Measurements from ENCODE around the gene LYST. TPM values are rescaled to one million over a fixed set of nuclear protein-coding genes. Genes with fewer than 3 reads are reported as not detected.
"Not testable (repeated sequence)": the region's sequence is repeated elsewhere in the genome, so short reads cannot be mapped to it uniquely, and the experiment has no call there.

Gene LYST, protein sequence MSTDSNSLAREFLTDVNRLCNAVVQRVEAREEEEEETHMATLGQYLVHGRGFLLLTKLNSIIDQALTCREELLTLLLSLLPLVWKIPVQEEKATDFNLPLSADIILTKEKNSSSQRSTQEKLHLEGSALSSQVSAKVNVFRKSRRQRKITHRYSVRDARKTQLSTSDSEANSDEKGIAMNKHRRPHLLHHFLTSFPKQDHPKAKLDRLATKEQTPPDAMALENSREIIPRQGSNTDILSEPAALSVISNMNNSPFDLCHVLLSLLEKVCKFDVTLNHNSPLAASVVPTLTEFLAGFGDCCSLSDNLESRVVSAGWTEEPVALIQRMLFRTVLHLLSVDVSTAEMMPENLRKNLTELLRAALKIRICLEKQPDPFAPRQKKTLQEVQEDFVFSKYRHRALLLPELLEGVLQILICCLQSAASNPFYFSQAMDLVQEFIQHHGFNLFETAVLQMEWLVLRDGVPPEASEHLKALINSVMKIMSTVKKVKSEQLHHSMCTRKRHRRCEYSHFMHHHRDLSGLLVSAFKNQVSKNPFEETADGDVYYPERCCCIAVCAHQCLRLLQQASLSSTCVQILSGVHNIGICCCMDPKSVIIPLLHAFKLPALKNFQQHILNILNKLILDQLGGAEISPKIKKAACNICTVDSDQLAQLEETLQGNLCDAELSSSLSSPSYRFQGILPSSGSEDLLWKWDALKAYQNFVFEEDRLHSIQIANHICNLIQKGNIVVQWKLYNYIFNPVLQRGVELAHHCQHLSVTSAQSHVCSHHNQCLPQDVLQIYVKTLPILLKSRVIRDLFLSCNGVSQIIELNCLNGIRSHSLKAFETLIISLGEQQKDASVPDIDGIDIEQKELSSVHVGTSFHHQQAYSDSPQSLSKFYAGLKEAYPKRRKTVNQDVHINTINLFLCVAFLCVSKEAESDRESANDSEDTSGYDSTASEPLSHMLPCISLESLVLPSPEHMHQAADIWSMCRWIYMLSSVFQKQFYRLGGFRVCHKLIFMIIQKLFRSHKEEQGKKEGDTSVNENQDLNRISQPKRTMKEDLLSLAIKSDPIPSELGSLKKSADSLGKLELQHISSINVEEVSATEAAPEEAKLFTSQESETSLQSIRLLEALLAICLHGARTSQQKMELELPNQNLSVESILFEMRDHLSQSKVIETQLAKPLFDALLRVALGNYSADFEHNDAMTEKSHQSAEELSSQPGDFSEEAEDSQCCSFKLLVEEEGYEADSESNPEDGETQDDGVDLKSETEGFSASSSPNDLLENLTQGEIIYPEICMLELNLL (N-terminal part only)
- 10 to 100 TPM; 30.3 to 35.2 (median 33.7) TPM for total RNA-seq

DNA sequence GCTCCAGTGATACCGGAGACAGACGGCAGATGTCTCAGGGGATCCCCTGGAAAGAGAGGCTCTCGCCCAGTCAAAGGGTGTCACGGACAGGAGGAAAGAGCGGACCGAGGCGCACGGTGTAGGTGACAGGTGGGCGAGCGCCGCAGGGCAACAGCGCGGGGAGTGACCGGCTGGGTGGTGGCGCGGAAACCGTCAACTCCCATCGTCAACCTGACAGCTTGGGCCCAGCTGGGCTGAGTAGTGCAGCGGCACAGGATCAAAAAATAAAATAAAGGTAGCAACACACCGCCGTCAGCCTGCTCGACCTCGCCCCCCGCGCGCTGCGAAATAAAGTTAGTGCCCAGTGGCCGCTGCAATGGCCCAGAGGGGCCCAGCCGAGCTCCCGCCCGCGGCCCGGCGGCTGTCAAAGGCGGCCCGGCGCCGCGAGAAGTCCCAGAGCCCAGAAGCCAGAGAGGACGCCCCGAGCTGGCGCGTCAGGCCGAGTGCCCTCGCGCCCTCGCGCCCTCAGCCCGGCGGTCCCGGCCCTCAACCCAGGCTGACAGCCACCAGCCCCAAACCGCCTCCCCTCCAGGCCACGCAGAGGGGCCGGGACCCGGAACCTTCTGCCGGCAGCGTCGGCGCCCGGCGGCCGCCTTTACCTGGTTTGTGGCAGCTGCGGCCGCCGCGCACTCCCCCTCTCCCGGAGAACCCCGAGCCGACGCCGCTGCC lies at the start of gene LYST:
LYST (minus strand) TSS at position 702 of the 708 bp plus-strand sequence. CDS start 36,489 bp downstream, outside the sequence.
- DNase-seq (peak; percentile 47), ATAC-seq (peak; percentile 46 to 50)
- H3K4me1 Mint-ChIP-seq (ENCODE audit: low read depth), result peaks cover 57% of the 10 kb centered on the region
- H3K9me3 Mint-ChIP-seq, result no peaks in the 10 kb centered on the region
- H3K4me3 Mint-ChIP-seq, result peak within 1 kb of the TSS; percentile 95
- H3K27me3 Mint-ChIP-seq (ENCODE audit: low read depth), result no peaks in the 10 kb centered on the region
- peaks cover 12% of the 10 kb centered on the region for H3K36me3 Mint-ChIP-seq (ENCODE audit: insufficient read depth)

DNA sequence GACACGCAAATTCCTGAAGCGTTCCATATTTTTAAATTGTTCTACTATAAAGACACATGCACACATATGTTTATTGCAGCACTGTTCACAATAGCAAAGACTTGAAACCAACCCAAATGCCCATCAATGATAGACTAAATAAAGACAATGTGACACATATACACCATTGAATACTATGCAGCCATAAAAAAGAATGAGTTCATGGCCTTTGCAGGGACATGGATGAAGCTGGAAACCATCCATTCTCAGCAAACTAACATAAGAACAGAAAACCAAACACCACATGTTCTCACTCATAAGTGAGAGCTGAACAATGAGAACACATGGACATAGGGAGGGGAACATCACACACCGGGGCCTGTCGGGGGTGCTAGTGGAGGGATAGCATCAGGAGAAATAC lies 48.8 kb upstream of the LYST start:
- H3K4me1 Mint-ChIP-seq (ENCODE audit: low read depth), result peaks cover 37% of the 10 kb centered on the region
- not testable (repeated sequence) for H3K4me3 Mint-ChIP-seq; DNase-seq; H3K9me3 Mint-ChIP-seq; ATAC-seq; H3K27me3 Mint-ChIP-seq (ENCODE audit: low read depth); H3K36me3 Mint-ChIP-seq (ENCODE audit: insufficient read depth)

DNA sequence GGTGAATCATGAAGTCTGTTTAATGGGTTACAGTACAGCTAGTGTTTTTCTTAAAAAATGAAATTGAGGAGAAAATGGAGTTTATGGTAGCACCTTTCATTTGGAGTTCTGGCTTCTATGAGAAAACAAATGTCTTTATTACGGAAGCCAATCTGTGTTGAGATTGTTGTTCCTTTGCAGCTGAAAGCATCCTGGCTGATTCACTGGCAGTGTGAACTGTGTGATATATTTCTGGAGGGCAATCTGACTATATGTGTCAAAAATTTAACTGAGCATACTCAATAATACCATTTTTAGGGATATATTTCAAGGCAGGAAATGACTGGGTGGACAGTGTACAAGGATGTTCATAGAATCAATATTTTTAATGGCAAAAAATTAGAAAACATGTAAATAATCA lies 46.6 kb upstream of the LYST start:
- Mint-ChIP-seq H3K27me3 (ENCODE audit: low read depth) (peaks cover 2% of the 10 kb centered on the region), H3K4me1 (ENCODE audit: low read depth) (peaks cover 39% of the 10 kb centered on the region), H3K36me3 (ENCODE audit: insufficient read depth) (no peaks in the 10 kb centered on the region), H3K9me3 (no peaks in the 10 kb centered on the region), H3K4me3 (no peak overlapping the region)
- ATAC-seq (no peak), DNase-seq (no peak)

DNA sequence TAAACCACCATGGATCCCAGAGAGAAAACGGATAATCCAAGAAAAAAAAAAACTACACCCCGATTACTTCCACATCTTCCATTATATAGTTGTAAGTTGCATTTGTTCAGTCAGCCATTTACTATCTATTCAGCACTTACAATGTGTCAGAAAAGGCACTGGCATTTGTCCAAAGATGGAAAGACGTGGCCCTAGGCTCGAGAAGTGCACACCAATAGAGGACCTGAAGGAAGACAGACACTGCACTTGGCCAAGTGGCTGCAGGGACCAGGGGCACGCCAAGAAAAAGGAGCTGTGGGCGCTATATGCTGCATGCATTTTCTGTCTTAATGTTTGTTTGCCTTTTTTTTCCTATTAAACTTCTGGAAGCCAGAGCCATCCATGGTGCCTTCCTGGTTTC lies 45.2 kb upstream of the LYST start:
- ATAC-seq (no peak), DNase-seq (no peak)
- H3K9me3 Mint-ChIP-seq, result no peaks in the 10 kb centered on the region
- no peak overlapping the region for H3K4me3 Mint-ChIP-seq
- no peaks in the 10 kb centered on the region for H3K36me3 Mint-ChIP-seq (ENCODE audit: insufficient read depth)
- peaks cover 2% of the 10 kb centered on the region for H3K27me3 Mint-ChIP-seq (ENCODE audit: low read depth)
- peaks cover 29% of the 10 kb centered on the region for H3K4me1 Mint-ChIP-seq (ENCODE audit: low read depth)

DNA sequence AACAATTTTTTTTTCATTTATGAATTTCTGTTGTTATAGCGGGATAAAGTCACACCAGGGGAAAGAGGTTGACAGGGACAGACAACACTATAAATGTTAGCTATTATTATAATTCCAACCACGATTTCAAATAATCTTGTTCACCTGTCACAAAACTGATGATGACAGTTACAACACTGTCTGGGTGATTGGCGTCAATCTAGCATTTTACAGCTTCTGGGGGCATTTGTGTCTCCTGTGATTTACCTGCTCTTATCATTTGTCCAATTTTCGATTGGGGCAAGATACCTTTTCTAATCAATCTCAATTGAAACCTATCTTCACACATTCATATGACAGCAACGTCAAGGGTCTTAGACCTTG lies 44.6 kb upstream of the LYST start:
- Mint-ChIP-seq H3K36me3 (ENCODE audit: insufficient read depth) (no peaks in the 10 kb centered on the region), H3K4me1 (ENCODE audit: low read depth) (peaks cover 27% of the 10 kb centered on the region)
- ATAC-seq, result no peak

DNA sequence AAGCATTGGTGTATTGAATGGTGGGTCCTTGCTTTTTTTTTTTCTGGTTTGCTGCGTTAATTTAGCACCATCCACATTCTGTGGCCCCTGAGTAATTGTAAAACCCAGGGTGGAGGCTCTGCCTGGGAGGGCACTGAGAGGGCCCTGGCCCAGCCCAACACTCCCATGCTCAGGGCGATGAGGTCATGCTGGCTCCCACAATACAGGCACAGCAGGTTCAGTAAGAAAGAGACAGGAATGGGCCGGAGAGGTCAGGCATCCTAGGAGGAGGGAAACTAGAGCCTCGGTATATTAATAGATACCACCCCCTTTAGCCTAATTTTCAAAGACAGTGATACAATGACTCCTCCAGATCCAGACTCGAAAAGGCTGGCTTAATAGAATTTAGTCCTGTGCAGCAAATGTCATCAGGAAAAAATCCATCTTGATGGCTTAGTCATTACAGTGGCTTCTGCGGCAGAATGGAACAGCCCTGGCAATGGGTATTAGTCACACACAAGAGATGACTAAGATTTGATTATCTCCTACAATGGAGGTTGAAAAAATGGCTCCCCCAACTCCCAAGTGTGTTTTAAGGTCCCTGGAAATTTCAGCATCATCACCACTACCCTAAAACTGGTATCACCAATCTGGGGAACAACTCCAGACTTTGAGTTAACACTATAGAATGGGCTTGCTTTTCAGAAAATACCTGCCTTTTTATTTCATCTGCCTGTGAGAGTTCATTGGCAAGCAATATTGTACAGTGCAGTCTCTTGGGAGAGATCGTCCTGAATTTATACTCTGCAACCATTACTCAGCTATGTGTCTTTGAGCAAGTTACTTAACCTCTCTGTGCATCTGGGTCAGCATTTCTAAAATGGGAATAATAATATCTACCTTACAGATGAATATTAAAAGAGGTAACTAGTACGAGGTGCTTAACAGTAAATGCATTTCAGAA lies 43.9 kb upstream of the LYST start:
- peak; percentile 15 for DNase-seq
- H3K4me1 Mint-ChIP-seq (ENCODE audit: low read depth), result peaks cover 24% of the 10 kb centered on the region
- no peaks in the 10 kb centered on the region for H3K9me3 Mint-ChIP-seq
- peak; percentile 95 for ATAC-seq
- H3K27me3 Mint-ChIP-seq (ENCODE audit: low read depth), result peaks cover 2% of the 10 kb centered on the region
- no peaks in the 10 kb centered on the region for H3K36me3 Mint-ChIP-seq (ENCODE audit: insufficient read depth)
- no peak overlapping the region for H3K4me3 Mint-ChIP-seq

More for the DNA sequence above, 44.6 kb upstream of the LYST start:
- DNase-seq, result no peak
- peaks cover 2% of the 10 kb centered on the region for H3K27me3 Mint-ChIP-seq (ENCODE audit: low read depth)
- no peak overlapping the region for H3K4me3 Mint-ChIP-seq
- no peaks in the 10 kb centered on the region for H3K9me3 Mint-ChIP-seq

DNA sequence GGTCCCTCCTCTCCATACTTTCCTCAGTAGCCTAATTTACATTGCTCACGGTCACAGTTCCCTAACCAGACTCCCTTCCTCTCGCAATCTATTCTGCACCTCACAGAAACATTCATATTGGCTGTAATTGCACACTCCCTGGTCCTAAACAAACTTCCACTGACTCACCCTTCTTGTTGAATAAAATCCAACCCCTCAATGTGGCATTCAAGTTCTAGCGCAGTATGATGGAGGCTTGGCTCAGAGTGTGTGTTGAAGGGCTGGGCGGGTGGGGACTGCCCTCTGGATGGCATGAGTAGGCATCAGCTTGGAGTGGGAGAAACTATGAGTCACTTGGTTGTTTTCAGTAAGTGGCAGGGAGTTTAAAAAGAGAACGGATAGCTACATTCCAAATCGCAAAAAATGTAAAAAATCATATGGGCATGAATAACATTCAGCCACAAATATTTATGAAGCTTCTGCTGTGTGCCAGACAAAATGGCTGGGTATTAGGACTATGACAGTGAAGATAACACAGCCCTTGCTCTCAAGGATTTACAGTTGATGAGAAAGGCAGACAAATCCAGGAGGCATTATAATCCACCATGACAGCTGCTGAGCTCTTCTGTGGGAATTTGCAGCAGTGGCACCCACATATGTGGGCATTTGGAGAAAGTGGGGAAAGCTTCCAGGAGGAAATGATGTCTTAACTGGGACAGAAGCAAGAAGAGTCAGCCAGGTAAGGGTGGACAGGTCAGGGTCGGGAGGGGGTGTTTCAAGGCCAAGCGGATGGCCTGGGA lies 42.2 kb upstream of the LYST start:
- ATAC-seq (no peak), DNase-seq (no peak)
- Mint-ChIP-seq H3K4me1 (ENCODE audit: low read depth) (peaks cover 23% of the 10 kb centered on the region), H3K27me3 (ENCODE audit: low read depth) (peaks cover 2% of the 10 kb centered on the region), H3K36me3 (ENCODE audit: insufficient read depth) (no peaks in the 10 kb centered on the region), H3K4me3 (no peak overlapping the region), H3K9me3 (no peaks in the 10 kb centered on the region)

DNA sequence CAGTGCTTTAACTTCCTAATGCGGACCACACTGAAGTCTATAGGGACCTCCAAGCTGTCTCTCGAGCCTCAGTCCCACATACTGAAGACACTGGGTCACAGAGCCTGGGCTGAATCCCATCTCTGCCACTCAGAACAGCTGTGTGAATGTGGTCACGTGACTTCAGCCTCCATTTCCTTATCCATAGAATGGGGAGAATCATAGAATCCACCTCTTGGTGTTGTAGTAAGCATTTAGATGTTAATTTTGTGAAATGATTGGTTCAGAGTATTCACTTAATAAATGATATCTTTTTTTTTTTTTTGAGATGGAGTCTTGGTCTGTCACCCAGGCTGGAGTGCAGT lies 41.2 kb upstream of the LYST start:
- H3K9me3 Mint-ChIP-seq, result no peaks in the 10 kb centered on the region
- DNase-seq (no peak), ATAC-seq (no peak)
- H3K4me3 Mint-ChIP-seq, result no peak overlapping the region
- peaks cover 23% of the 10 kb centered on the region for H3K4me1 Mint-ChIP-seq (ENCODE audit: low read depth)
- H3K27me3 Mint-ChIP-seq (ENCODE audit: low read depth), result peaks cover 2% of the 10 kb centered on the region
- H3K36me3 Mint-ChIP-seq (ENCODE audit: insufficient read depth), result no peaks in the 10 kb centered on the region

DNA sequence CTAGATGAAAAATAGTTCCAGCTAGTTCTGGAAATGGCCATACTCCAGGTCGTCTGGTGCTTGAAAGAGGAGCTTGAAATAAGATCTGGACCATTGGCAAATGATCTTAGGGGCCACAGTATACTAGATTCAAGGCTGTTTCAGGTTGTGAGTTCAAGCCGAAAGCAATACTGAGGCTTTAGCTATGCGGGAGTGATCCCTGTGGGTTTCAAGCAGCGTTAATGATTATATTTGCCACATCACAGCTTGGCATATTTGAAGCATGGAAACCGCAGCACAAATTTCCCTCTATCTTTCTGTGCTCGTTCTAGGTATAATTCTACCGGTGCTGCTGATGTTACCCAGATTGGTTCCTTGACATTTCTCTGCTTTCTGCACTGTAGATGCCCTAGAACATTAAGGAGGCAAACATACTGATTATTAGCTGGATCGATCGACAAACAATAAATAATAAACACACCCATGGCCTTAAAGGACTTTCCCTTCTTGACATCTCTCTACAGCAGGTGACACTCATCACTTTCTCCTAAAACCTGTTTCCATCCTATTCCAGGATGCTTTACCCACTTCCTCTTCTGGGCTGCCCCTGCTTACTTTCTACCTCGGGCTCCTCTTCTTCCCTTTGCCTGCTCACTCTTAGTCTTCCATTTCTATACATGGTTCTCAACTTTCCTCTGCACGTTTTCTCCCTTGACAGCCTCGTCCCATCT lies 40.6 kb upstream of the LYST start:
- H3K4me3 Mint-ChIP-seq, result no peak overlapping the region
- peaks cover 23% of the 10 kb centered on the region for H3K4me1 Mint-ChIP-seq (ENCODE audit: low read depth)
- ATAC-seq (no peak), DNase-seq (no peak)
- H3K36me3 Mint-ChIP-seq (ENCODE audit: insufficient read depth), result no peaks in the 10 kb centered on the region
- H3K9me3 Mint-ChIP-seq, result no peaks in the 10 kb centered on the region
- H3K27me3 Mint-ChIP-seq (ENCODE audit: low read depth), result peaks cover 2% of the 10 kb centered on the region

DNA sequence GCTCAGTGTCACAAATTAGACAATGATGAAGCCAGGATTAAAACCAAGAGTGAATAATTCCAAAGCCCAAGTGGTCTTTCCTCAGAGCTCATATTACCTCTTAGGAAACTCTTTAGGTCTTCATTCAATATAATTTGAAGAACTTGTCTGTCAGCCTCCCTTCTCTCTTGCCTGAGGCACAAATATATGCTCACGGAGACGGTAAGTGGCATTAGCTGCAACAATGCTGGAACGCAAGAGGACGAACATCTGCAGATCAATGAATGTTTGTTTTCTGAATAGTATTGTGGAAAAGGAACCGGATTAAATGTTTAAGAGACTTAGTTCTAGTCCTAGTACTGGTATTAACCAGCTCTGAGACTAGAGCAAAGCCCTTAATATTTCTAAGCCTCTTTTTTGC lies 39.7 kb upstream of the LYST start:
- Mint-ChIP-seq H3K36me3 (ENCODE audit: insufficient read depth) (no peaks in the 10 kb centered on the region), H3K9me3 (no peaks in the 10 kb centered on the region), H3K4me1 (ENCODE audit: low read depth) (peaks cover 23% of the 10 kb centered on the region), H3K27me3 (ENCODE audit: low read depth) (peaks cover 2% of the 10 kb centered on the region), H3K4me3 (no peak overlapping the region)
- DNase-seq, result no peak
- ATAC-seq, result no peak

DNA sequence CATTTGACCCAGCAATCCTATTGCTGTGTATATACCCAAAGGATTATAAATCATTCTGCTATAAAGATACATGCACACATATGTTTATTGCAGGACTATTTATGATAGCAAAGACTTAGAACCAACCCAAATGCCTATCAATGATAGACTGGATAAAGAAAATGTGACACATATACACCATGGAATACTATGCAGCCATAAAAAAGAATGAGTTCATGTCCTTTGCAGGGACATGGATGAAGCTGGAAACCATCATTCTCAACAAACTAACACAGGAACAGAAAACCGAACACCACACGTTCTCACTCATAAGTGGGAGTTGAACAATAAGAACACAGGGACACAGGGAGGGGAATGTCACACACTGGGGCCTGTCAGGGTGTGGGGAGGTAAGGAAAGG lies 37.1 kb upstream of the LYST start:
- not testable (repeated sequence) for DNase-seq; ATAC-seq; H3K4me3 Mint-ChIP-seq; H3K9me3 Mint-ChIP-seq; H3K36me3 Mint-ChIP-seq (ENCODE audit: insufficient read depth); H3K27me3 Mint-ChIP-seq (ENCODE audit: low read depth)
- peaks cover 11% of the 10 kb centered on the region for H3K4me1 Mint-ChIP-seq (ENCODE audit: low read depth)
